ENCODE data around the gene LPAR5.

Gene LPAR5

GRCh38 chr12:6650832-6651231, 15.1 kb upstream of the LPAR5 start:
- H3K4me3 ChIP-seq (ENCODE audit: control insufficient read depth, low read depth, low read length): no peak overlapping the region
- TF ChIP-seq CTCF (IDR thresholded peaks at IDR 0.05; ENCODE audit: control insufficient read depth, insufficient read depth, low read depth, low read length, missing control alignments): no peak
- DNase-seq (ENCODE audit: low read depth): no peak

- DNase-seq (ENCODE audit: low read depth): no peak
- no peak for TF ChIP-seq CTCF (IDR thresholded peaks at IDR 0.05; ENCODE audit: control insufficient read depth, insufficient read depth, low read depth, low read length, missing control alignments)
- H3K4me3 ChIP-seq (ENCODE audit: control insufficient read depth, low read depth, low read length): no peak within 1 kb of the TSS
These were observed 11.4 kb upstream of the LPAR5 start, which contains the start of gene ACRBP for GRCh38 chr12:6647083-6647604. TSS of gene ACRBP (minus strand) at chr12:6647432. CDS start at chr12:6647366, 66 bp downstream.

- H3K4me3 ChIP-seq (ENCODE audit: control insufficient read depth, low read depth, low read length): no peak overlapping the region
- TF ChIP-seq CTCF (IDR thresholded peaks at IDR 0.05; ENCODE audit: control insufficient read depth, insufficient read depth, low read depth, low read length, missing control alignments): no peak
- no peak for DNase-seq (ENCODE audit: low read depth)
These were observed 10.7 kb upstream of the LPAR5 start for GRCh38 chr12:6646276-6647082.

- no peak for DNase-seq (ENCODE audit: low read depth)
These were observed 9.1 kb upstream of the LPAR5 start for GRCh38 chr12:6644903-6645302.

GRCh38 chr12:6644257-6644596, 8.5 kb upstream of the LPAR5 start:
- H3K4me3 ChIP-seq (ENCODE audit: control insufficient read depth, low read depth, low read length): no peak overlapping the region
- DNase-seq (ENCODE audit: low read depth): no peak
- TF ChIP-seq CTCF (IDR thresholded peaks at IDR 0.05; ENCODE audit: control insufficient read depth, insufficient read depth, low read depth, low read length, missing control alignments): no peak

More at GRCh38 chr12:6644903-6645302, 9.1 kb upstream of the LPAR5 start:
- peak; percentile 8 for TF ChIP-seq CTCF (IDR thresholded peaks at IDR 0.05; ENCODE audit: control insufficient read depth, insufficient read depth, low read depth, low read length, missing control alignments)
- no peak overlapping the region for H3K4me3 ChIP-seq (ENCODE audit: control insufficient read depth, low read depth, low read length)

- H3K4me3 ChIP-seq (ENCODE audit: control insufficient read depth, low read depth, low read length): no peak overlapping the region
- TF ChIP-seq CTCF (IDR thresholded peaks at IDR 0.05; ENCODE audit: control insufficient read depth, insufficient read depth, low read depth, low read length, missing control alignments): no peak
- no peak for DNase-seq (ENCODE audit: low read depth)
These were observed 8.0 kb upstream of the LPAR5 start for GRCh38 chr12:6643569-6644256.

Measured in AG09309 (cell line).